Trophoblast cell (in vitro differentiated cells and primary cell): ENCODE measurements around the gene TMEM150A.

Experiments used
- DNase-seq, 2 donors: peaks; one replicate each; pipeline ENCODE4 v3.0.0-alpha.2; 2016
- H2AFZ ChIP-seq: 2 replicates; pipeline ENCODE4 v1.6.1; 2013; ENCODE audit warnings: low read length, moderate library complexity, mild to moderate bottlenecking; ENCODE audit not compliant: insufficient read depth, poor library complexity
- H2AK5ac ChIP-seq: 2 replicates; pipeline ENCODE4 v1.6.1; 2013; ENCODE audit warnings: mild to moderate bottlenecking, low read length
- H2BK120ac ChIP-seq: 2 replicates; pipeline ENCODE4 v1.6.1; 2013; ENCODE audit warnings: low read length, mild to moderate bottlenecking, moderate library complexity; ENCODE audit not compliant: insufficient read depth, poor library complexity
- H2BK12ac ChIP-seq: 2 replicates; pipeline ENCODE4 v1.6.1; 2013; ENCODE audit warnings: mild to moderate bottlenecking, low read length, moderate library complexity
- H2BK5ac ChIP-seq: 2 replicates; pipeline ENCODE4 v1.6.1; 2013; ENCODE audit warnings: low read length, low read depth, moderate library complexity, mild to moderate bottlenecking; ENCODE audit not compliant: poor library complexity
- H3K14ac ChIP-seq: 2 replicates; pipeline ENCODE4 v1.6.1; 2013; ENCODE audit warnings: mild to moderate bottlenecking, low read length
- H3K18ac ChIP-seq: 2 replicates; pipeline ENCODE4 v1.6.1; 2013; ENCODE audit warnings: mild to moderate bottlenecking, low read length
- H3K23ac ChIP-seq: 2 replicates; pipeline ENCODE4 v1.6.1; 2013; ENCODE audit warnings: low read length
- H3K27ac ChIP-seq: 2 replicates; pipeline ENCODE4 v1.5.1; 2013; ENCODE audit warnings: low read depth, mild to moderate bottlenecking, inconsistent platforms, low read length, moderate library complexity
- H3K27me3 ChIP-seq: 2 replicates; pipeline ENCODE4 v1.6.1; 2013; ENCODE audit warnings: inconsistent platforms, mild to moderate bottlenecking, low read length, moderate library complexity; ENCODE audit not compliant: insufficient read depth
- H3K36me3 ChIP-seq, 2 experiments: 1 replicate in 1 of 2; 2 replicates in 1 of 2; pipeline ENCODE4 v1.6.1; 2013; ENCODE audit warnings: low read length in 2 of 2, mild to moderate bottlenecking in 2 of 2, moderate library complexity in 1 of 2; ENCODE audit not compliant: insufficient read depth in 2 of 2, control insufficient read depth in 1 of 2
- H3K4ac ChIP-seq: 2 replicates; pipeline ENCODE4 v1.6.1; 2013; ENCODE audit warnings: low read depth, mild to moderate bottlenecking, low read length, moderate library complexity
- H3K4me1 ChIP-seq, 2 experiments: 1 replicate in 1 of 2; 2 replicates in 1 of 2; pipeline ENCODE4 v1.6.1; 2013; ENCODE audit warnings: low read length in 2 of 2, mild to moderate bottlenecking in 2 of 2, moderate library complexity in 1 of 2; ENCODE audit not compliant: insufficient read depth in 2 of 2, control insufficient read depth in 1 of 2
- H3K4me2 ChIP-seq: 2 replicates; pipeline ENCODE4 v1.6.1; 2013; ENCODE audit warnings: inconsistent platforms, mild to moderate bottlenecking, low read length, moderate library complexity
- H3K4me3 ChIP-seq: 2 replicates; pipeline ENCODE4 v1.5.1; 2013; ENCODE audit warnings: mild to moderate bottlenecking, low read depth, low read length, inconsistent platforms
- H3K79me1 ChIP-seq: one replicate; pipeline ENCODE4 v1.6.1; 2013; ENCODE audit warnings: low read length
- H3K79me2 ChIP-seq: 2 replicates; pipeline ENCODE4 v1.6.1; 2013; ENCODE audit warnings: low read length, mild to moderate bottlenecking; ENCODE audit not compliant: control insufficient read depth, insufficient read depth, poor library complexity
- H3K9ac ChIP-seq: 2 replicates; pipeline ENCODE4 v1.6.1; 2013; ENCODE audit warnings: mild to moderate bottlenecking, low read length
- H3K9me3 ChIP-seq: 2 replicates; pipeline ENCODE4 v1.6.1; 2013; ENCODE audit warnings: low read depth, mild to moderate bottlenecking, control low read depth, inconsistent platforms, low read length; ENCODE audit not compliant: insufficient read depth
- H4K12ac ChIP-seq: 2 replicates; pipeline ENCODE4 v1.6.1; 2013; ENCODE audit warnings: low read depth, mild to moderate bottlenecking, low read length, moderate library complexity
- H4K8ac ChIP-seq: 2 replicates; pipeline ENCODE4 v1.6.1; 2013; ENCODE audit warnings: low read depth, mild to moderate bottlenecking, low read length, moderate library complexity
- H4K91ac ChIP-seq: one replicate; pipeline ENCODE4 v1.6.1; 2013; ENCODE audit warnings: low read depth, mild to moderate bottlenecking, low read length, moderate library complexity
- WGBS: extraction: QIAGEN DNeasy Blood & Tissue Kit; methylation state at CpG from one replicate; pipeline ENCODE4 v1.1.7; 2013; ENCODE audit warnings: missing lambda C conversion rate; ENCODE audit not compliant: insufficient read length, insufficient coverage; ENCODE audit errors: extremely low coverage; 5-methylcytosine and 5-hydroxymethylcytosine counted together

The TMEM150A gene

GRCh38 chr2:85584857-85585780 is 17.4 kb downstream of the TMEM150A start:
- Histone ChIP-seq H4K91ac (no peak overlapping the region), H3K36me3 (peaks cover 8 to 10% of the 10 kb centered on the region in 2 experiments), H3K9me3 (no peaks in the 10 kb centered on the region), H3K4me1 (peaks cover 24 to 28% of the 10 kb centered on the region in 2 experiments), H3K4me2 (peak overlapping the region; percentile 46), H3K9ac (no peak overlapping the region), H2BK120ac (peak overlapping the region; percentile 48), H3K4ac (no peak overlapping the region), H2AFZ (peak overlapping the region; percentile 25), H3K23ac (no peak overlapping the region), H2BK12ac (peak overlapping the region; percentile 2), H2AK5ac (no peak overlapping the region), H3K79me2 (no peaks in the 10 kb centered on the region), H3K27ac (peak overlapping the region; percentile 28), H3K18ac (no peak overlapping the region), H3K4me3 (no peak overlapping the region), H3K14ac (peak overlapping the region; percentile 12), H4K12ac (no peak overlapping the region), H3K27me3 (no peaks in the 10 kb centered on the region), H2BK5ac (peak overlapping the region; percentile 9), H4K8ac (peak overlapping the region; percentile 52), H3K79me1 (peaks cover 4% of the 10 kb centered on the region)
- WGBS = no CpG with 5 or more reads among the region's 9 CpGs
- DNase-seq = peak; percentile 75 to 84

- no peak within 1 kb of the TSS for H3K4ac ChIP-seq
Observed at GRCh38 chr2:85584354-85584856, 18.1 kb downstream of the TMEM150A start, which contains the start of gene VAMP5. Gene VAMP5 (plus strand): TSS chr2:85584431. CDS start chr2:85584491, 60 bp downstream.

GRCh38 chr2:85583667-85584353 is 18.7 kb downstream of the TMEM150A start:
- H3K14ac ChIP-seq = no peak overlapping the region
- H3K18ac ChIP-seq = no peak overlapping the region
- no peak overlapping the region for H3K9ac ChIP-seq
- H2BK5ac ChIP-seq = no peak overlapping the region
- no peak overlapping the region for H2AK5ac ChIP-seq
- H3K4me1 ChIP-seq = peaks cover 37 to 41% of the 10 kb centered on the region in 2 experiments
- no peak overlapping the region for H2BK12ac ChIP-seq
- H2AFZ ChIP-seq = no peak overlapping the region
- no CpG with 5 or more reads among the region's 16 CpGs for WGBS
- H3K79me1 ChIP-seq = peaks cover 4% of the 10 kb centered on the region
- H4K8ac ChIP-seq = no peak overlapping the region
- H3K27me3 ChIP-seq = no peaks in the 10 kb centered on the region
- no peak overlapping the region for H4K12ac ChIP-seq
- H3K79me2 ChIP-seq = no peaks in the 10 kb centered on the region
- no peak overlapping the region for H3K4me3 ChIP-seq
- no peak overlapping the region for H3K27ac ChIP-seq
- DNase-seq = no peak
- H4K91ac ChIP-seq = no peak overlapping the region
- H3K23ac ChIP-seq = no peak overlapping the region
- no peaks in the 10 kb centered on the region for H3K9me3 ChIP-seq
- H3K4ac ChIP-seq = no peak overlapping the region
- peak overlapping the region; percentile 6 for H3K4me2 ChIP-seq
- no peak overlapping the region for H2BK120ac ChIP-seq
- H3K36me3 ChIP-seq = peaks cover 8 to 10% of the 10 kb centered on the region in 2 experiments

More at GRCh38 chr2:85584354-85584856, 18.1 kb downstream of the TMEM150A start, which contains the start of gene VAMP5:
- no peak for DNase-seq
- Histone ChIP-seq H4K8ac (peak within 1 kb of the TSS; percentile 52), H2BK12ac (peak within 1 kb of the TSS; percentile 2), H2BK5ac (peak within 1 kb of the TSS; percentile 9), H3K23ac (no peak within 1 kb of the TSS), H2AFZ (peak within 1 kb of the TSS; percentile 25), H3K9ac (no peak within 1 kb of the TSS), H4K91ac (peak within 1 kb of the TSS; percentile 4), H3K4me3 (peak within 1 kb of the TSS; percentile 19), H3K4me2 (peak within 1 kb of the TSS; percentile 46), H3K9me3 (no peaks in the 10 kb centered on the region), H3K18ac (no peak within 1 kb of the TSS), H3K27me3 (no peaks in the 10 kb centered on the region), H4K12ac (no peak within 1 kb of the TSS), H3K79me2 (no peaks in the 10 kb centered on the region), H3K36me3 (peaks cover 8 to 10% of the 10 kb centered on the region in 2 experiments), H2BK120ac (peak within 1 kb of the TSS; percentile 48), H3K27ac (peak within 1 kb of the TSS; percentile 28), H2AK5ac (no peak within 1 kb of the TSS), H3K14ac (peak within 1 kb of the TSS; percentile 12), H3K79me1 (peaks cover 4% of the 10 kb centered on the region), H3K4me1 (peaks cover 32 to 35% of the 10 kb centered on the region in 2 experiments)
- no CpG with 5 or more reads among the region's 52 CpGs for WGBS

GRCh38 chr2:85582492-85582891 is 20.0 kb downstream of the TMEM150A start:
- Histone ChIP-seq H2BK12ac (no peak overlapping the region), H2BK5ac (no peak overlapping the region), H3K18ac (no peak overlapping the region)

More at GRCh38 chr2:85582492-85582891, 20.0 kb downstream of the TMEM150A start:
- peaks cover 8 to 10% of the 10 kb centered on the region in 2 experiments for H3K36me3 ChIP-seq
- no peak overlapping the region for H4K12ac ChIP-seq
- no CpG with 5 or more reads among the region's 1 CpG for WGBS
- H3K4me3 ChIP-seq = no peak overlapping the region
- no peak overlapping the region for H3K4ac ChIP-seq
- H3K4me1 ChIP-seq = peaks cover 32 to 39% of the 10 kb centered on the region in 2 experiments
- H3K9ac ChIP-seq = no peak overlapping the region
- no peak overlapping the region for H4K8ac ChIP-seq
- no peak overlapping the region for H2AFZ ChIP-seq
- H3K27me3 ChIP-seq = no peaks in the 10 kb centered on the region
- H2AK5ac ChIP-seq = no peak overlapping the region
- H4K91ac ChIP-seq = no peak overlapping the region
- H3K27ac ChIP-seq = no peak overlapping the region
- no peak overlapping the region for H2BK120ac ChIP-seq
- H3K14ac ChIP-seq = no peak overlapping the region
- no peaks in the 10 kb centered on the region for H3K9me3 ChIP-seq
- H3K79me2 ChIP-seq = peaks cover 5% of the 10 kb centered on the region
- H3K23ac ChIP-seq = no peak overlapping the region
- H3K79me1 ChIP-seq = peaks cover 7% of the 10 kb centered on the region
- DNase-seq = no peak
- H3K4me2 ChIP-seq = no peak overlapping the region
